Measurements from ENCODE around the gene POLR2B.

Gene POLR2B

GRCh38 chr4:57077550-57078343 is 99.1 kb downstream of the POLR2B start:
- H3K9me3 ChIP-seq (replicated peaks; ENCODE audit: insufficient read depth, low read length) = no peaks in the 10 kb centered on the region
- no peaks in the 10 kb centered on the region for H3K36me3 ChIP-seq (replicated peaks; ENCODE audit: insufficient read depth, low read length)
- TF ChIP-seq, protein P1, sequence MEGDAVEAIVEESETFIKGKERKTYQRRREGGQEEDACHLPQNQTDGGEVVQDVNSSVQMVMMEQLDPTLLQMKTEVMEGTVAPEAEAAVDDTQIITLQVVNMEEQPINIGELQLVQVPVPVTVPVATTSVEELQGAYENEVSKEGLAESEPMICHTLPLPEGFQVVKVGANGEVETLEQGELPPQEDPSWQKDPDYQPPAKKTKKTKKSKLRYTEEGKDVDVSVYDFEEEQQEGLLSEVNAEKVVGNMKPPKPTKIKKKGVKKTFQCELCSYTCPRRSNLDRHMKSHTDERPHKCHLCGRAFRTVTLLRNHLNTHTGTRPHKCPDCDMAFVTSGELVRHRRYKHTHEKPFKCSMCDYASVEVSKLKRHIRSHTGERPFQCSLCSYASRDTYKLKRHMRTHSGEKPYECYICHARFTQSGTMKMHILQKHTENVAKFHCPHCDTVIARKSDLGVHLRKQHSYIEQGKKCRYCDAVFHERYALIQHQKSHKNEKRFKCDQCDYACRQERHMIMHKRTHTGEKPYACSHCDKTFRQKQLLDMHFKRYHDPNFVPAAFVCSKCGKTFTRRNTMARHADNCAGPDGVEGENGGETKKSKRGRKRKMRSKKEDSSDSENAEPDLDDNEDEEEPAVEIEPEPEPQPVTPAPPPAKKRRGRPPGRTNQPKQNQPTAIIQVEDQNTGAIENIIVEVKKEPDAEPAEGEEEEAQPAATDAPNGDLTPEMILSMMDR (IDR thresholded peaks at IDR 0.05; ENCODE audit: low read length) = no peak
- TF ChIP-seq EZH2 (optimal IDR thresholded peaks at IDR 0.05; ENCODE audit: low read depth, low read length) (no peak), EZH2phosphoT487 (IDR thresholded peaks at IDR 0.05; ENCODE audit: low read length) (no peak)
- H3K9me2 ChIP-seq (replicated peaks; ENCODE audit: insufficient read depth, low read length) = no peaks in the 10 kb centered on the region
- no peak overlapping the region for H2AFZ ChIP-seq (ENCODE audit: low read length)
- no peaks in the 10 kb centered on the region for H3K27me3 ChIP-seq (replicated peaks; ENCODE audit: insufficient read depth, low read length)
- no peaks in the 10 kb centered on the region for H3K79me2 ChIP-seq (ENCODE audit: low read length)
- no peak overlapping the region for H3K4me2 ChIP-seq (ENCODE audit: low read depth, low read length)
- H4K20me1 ChIP-seq (ENCODE audit: insufficient read depth, low read length) = no peaks in the 10 kb centered on the region
- no peak overlapping the region for H3K27ac ChIP-seq (ENCODE audit: low read length)
- H3K4me1 ChIP-seq (ENCODE audit: low read length) = no peaks in the 10 kb centered on the region
- no peak for DNase-seq
- H3F3A ChIP-seq (ENCODE audit: insufficient read depth, low read length) = no peaks in the 10 kb centered on the region
- no peak overlapping the region for H3K9ac ChIP-seq (ENCODE audit: low read length)
- H3K4me3 ChIP-seq (ENCODE audit: low read length) = no peak overlapping the region

DNA sequence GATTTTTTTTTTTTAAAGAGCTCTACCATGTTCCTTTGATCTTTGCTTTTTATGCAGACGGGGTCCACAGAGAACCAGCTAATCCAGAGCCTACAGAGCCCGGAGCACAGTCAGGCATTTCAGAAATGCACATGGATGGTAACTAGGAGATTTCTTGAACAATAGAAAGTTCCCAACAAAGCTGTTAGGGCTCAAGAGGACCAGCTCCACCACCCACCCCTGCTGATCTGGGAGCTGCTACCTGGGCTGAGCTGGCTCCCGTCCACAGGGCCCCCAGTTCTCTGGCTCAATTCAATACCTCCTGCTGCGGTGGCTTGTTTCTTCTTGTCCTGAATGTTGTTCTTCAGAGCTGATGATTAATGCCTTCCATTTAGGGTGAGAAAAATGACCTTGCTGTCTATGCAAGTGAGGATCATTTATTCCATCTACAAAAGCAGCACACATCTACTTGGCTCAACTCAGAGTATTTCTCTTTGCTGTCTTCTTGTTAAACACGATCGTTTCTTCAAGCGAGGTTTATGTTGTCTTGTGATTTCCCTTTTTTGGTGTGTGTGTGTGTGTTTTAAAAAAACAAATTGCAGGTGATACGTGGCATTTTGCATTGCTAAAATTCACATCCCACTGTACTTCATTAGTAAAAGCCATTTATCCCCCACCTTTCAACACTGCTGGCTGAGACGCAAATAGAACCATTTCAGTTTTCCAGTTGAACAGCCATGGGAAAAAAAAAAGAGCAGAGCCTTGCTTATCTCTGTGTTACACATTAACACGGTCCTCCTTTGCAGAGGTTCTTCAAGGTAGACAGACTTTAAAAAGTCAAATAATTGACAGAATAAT is 100.2 kb downstream of the POLR2B start:
- Histone ChIP-seq H3K9me3 (replicated peaks; ENCODE audit: insufficient read depth, low read length) (no peaks in the 10 kb centered on the region), H3F3A (ENCODE audit: insufficient read depth, low read length) (no peaks in the 10 kb centered on the region), H3K9ac (ENCODE audit: low read length) (no peak overlapping the region), H3K4me3 (ENCODE audit: low read length) (no peak overlapping the region), H2AFZ (ENCODE audit: low read length) (no peak overlapping the region), H3K36me3 (replicated peaks; ENCODE audit: insufficient read depth, low read length) (no peaks in the 10 kb centered on the region), H3K4me1 (ENCODE audit: low read length) (no peaks in the 10 kb centered on the region), H3K79me2 (ENCODE audit: low read length) (no peaks in the 10 kb centered on the region), H3K9me2 (replicated peaks; ENCODE audit: insufficient read depth, low read length) (no peaks in the 10 kb centered on the region), H3K27ac (ENCODE audit: low read length) (no peak overlapping the region), H3K27me3 (replicated peaks; ENCODE audit: insufficient read depth, low read length) (no peaks in the 10 kb centered on the region), H4K20me1 (ENCODE audit: insufficient read depth, low read length) (no peaks in the 10 kb centered on the region), H3K4me2 (ENCODE audit: low read depth, low read length) (no peak overlapping the region)
- DNase-seq = no peak
- TF ChIP-seq, protein P1 (IDR thresholded peaks at IDR 0.05; ENCODE audit: low read length) = no peak
- no peak for TF ChIP-seq EZH2phosphoT487 (IDR thresholded peaks at IDR 0.05; ENCODE audit: low read length)
- no peak for TF ChIP-seq EZH2 (optimal IDR thresholded peaks at IDR 0.05; ENCODE audit: low read depth, low read length)
